Psoas muscle (tissue), 8 donors: ENCODE measurements around the gene INTS1. TPM values are rescaled to one million over a fixed set of nuclear protein-coding genes. Genes with fewer than 3 reads are reported as not detected.

Experiments used
- ATAC-seq, 4 donors: fragments of 200-7000 bp; cut with Tn5 transposase; one replicate each; pipeline ENCODE4 v1.9.1; 2020; ENCODE audit warnings: moderate library complexity in 3 of 4, mild to moderate bottlenecking in 2 of 4
- DNase-seq, 2 donors: peaks; one replicate each; pipeline ENCODE4 v3.0.0-alpha.2; 2020
- H3K27ac ChIP-seq: fragments of 200-600 bp; one replicate; pipeline ENCODE4 v1.8.0; 2022
- H3K27me3 ChIP-seq, 3 donors: fragments of 200-600 bp in 1 of 3; one replicate each; pipeline versions ENCODE4 v1.6.1 to v1.8.0; 2013 to 2022; ENCODE audit warnings: low read length in 2 of 3, mild to moderate bottlenecking in 2 of 3, moderate library complexity in 1 of 3; ENCODE audit not compliant: insufficient read depth in 3 of 3
- H3K36me3 ChIP-seq, 2 donors: fragments of 200-600 bp in 1 of 2; one replicate each; pipeline versions ENCODE4 v1.6.1 to v1.8.0; 2013 to 2022; ENCODE audit warnings: low read depth in 1 of 2, mild to moderate bottlenecking in 1 of 2, moderate library complexity in 1 of 2; ENCODE audit not compliant: insufficient read depth in 1 of 2
- H3K4me1 ChIP-seq: fragments of 200-600 bp; one replicate; pipeline ENCODE4 v1.8.0; 2022
- H3K4me3 ChIP-seq: fragments of 200-600 bp; one replicate; pipeline ENCODE4 v1.8.0; 2022; ENCODE audit warnings: mild to moderate bottlenecking
- H3K9me3 ChIP-seq: fragments of 200-600 bp; one replicate; pipeline ENCODE4 v1.8.0; 2022
- WGBS, 3 donors: extraction: QIAGEN DNeasy Blood & Tissue Kit; methylation state at CpG; one replicate each; pipeline versions ENCODE4 v1.1.6 to v1.1.7; 2013; 5-methylcytosine and 5-hydroxymethylcytosine counted together
- intact Hi-C, 2 donors: fragments of 100-400 bp; cut with DNase I; formaldehyde crosslinking; loops; one replicate each; pipeline versions ENCODE4 v1.11.0 to v1.14.2; 2022
- polyA plus RNA-seq, 3 donors: library from polyadenylated mRNA; stranded (reverse); fragments of 200-250 nt; gene quantifications; one replicate each; pipeline ENCODE4 v1.2.3, GENCODE V29; 2013
- total RNA-seq, 4 donors: library from RNA; stranded (reverse); fragmentation: NEBNext Ultra II Directional in 2 of 4; extraction: Animal tissue kit (Norgen Biotek cat#: 25700) in 2 of 4; gene quantifications; one replicate each; pipeline versions ENCODE4 v1.2.1 to v1.2.4, GENCODE V29; 2021 to 2023
- TF ChIP-seq, protein P1 (sequence below): fragments of 200-600 bp; IDR thresholded peaks from one replicate; pipeline ENCODE4 v1.8.0; 2022; ENCODE audit warnings: antibody characterized with exemption
- donor health status: healthy with polysubstance abuse.
- donor health status: DM: no; HTN: no; CAD: no; lungs with moderate emphysema.
- donor health status: Bipolar disorder and iron deficiency.
- donor health status: healthy.
- donor health status: DM: yes; HTN: yes; CAD: no.
- donor health status: DM: no; HTN: no; CAD: no.
- donor health status: DM: no; HTN: no; CAD: no.
- donor health status: DM: yes; HTN: yes; CAD: no.

Gene INTS1
- total and polyA plus RNA-seq, 7 donors: 38.8 to 77.6 (median 64.0) TPM

DNA sequence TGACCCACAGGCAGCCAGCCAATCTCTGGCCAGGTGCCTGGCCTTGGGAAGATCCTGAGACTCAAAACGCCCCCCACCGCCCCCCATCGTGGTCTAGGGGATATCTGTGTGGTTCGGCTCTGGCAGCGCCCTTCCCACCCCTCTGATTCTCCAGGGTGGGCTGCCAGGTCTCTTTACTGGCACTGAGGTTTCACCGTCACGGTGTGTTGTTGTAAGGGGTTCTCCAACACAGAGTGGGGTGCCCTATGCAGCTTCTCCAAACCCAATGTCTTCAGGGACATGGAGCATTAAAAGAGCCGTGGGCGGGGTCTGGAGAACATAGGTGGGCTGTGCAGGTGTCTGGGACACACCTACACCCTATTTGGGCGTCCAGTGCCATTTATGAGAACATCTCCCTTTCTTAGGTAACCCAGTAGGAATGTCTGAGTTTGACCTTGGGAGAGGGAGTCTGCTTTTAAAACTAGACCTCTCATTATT, 27.8 kb upstream of the INTS1 start:
- 29 to 38% (median 29%) methylated on average over 10 of the region's 10 CpGs for WGBS, 3 donors
- intact Hi-C loops: loop anchor here in 1 of 2 donors (5.0 kb wide), 1 partner anchor 35 kb away; no protein-coding TSS in a partner anchor
- Histone ChIP-seq H3K4me1 (peaks cover 39% of the 10 kb centered on the region), H3K9me3 (no peaks in the 10 kb centered on the region), H3K4me3 (peak overlapping the region; percentile 78), H3K27me3 (no peaks in the 10 kb centered on the region), H3K27ac (peak overlapping the region; percentile 99), H3K36me3 (peaks cover 0 to 7% of the 10 kb centered on the region in 2 donors)
- no peak for DNase-seq
- TF ChIP-seq, protein P1, sequence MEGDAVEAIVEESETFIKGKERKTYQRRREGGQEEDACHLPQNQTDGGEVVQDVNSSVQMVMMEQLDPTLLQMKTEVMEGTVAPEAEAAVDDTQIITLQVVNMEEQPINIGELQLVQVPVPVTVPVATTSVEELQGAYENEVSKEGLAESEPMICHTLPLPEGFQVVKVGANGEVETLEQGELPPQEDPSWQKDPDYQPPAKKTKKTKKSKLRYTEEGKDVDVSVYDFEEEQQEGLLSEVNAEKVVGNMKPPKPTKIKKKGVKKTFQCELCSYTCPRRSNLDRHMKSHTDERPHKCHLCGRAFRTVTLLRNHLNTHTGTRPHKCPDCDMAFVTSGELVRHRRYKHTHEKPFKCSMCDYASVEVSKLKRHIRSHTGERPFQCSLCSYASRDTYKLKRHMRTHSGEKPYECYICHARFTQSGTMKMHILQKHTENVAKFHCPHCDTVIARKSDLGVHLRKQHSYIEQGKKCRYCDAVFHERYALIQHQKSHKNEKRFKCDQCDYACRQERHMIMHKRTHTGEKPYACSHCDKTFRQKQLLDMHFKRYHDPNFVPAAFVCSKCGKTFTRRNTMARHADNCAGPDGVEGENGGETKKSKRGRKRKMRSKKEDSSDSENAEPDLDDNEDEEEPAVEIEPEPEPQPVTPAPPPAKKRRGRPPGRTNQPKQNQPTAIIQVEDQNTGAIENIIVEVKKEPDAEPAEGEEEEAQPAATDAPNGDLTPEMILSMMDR: no peak
- ATAC-seq: no peak

DNA sequence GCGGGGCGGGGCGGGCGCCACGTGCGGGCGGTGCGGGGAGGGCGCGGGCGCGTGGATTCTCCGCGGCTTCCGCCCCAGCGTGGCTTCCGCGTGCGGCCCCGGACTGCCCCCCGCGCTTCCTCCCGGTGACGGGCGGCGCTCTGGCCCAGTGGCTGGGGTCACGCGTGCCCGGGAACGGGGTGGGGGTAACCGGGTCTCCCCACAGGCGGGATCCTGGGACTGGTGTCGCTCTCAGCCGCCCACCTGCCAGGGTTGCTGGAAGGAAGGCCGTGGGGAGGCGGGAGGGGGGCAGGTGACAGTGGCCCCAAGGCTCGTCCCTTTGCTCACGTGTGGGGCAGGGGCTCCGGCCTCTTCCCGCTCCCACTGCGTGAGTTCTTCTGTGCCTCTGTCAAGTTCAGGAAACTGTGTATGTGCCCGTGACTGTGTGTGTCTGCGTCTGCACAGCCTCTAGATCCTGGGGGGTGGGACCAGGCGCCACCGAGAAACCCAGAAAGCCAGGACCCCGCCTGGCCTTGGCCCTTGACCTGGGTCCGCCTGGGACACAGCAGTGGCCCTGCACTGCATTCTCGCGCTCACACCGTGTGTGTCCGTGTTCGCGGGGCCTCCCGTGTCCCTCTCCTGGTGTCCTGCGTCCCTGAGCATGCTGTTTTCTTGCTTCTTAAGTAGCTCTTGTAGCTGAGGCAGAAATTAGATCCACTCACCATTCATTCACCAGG, 27.2 kb upstream of the INTS1 start:
- peak overlapping the region; percentile 78 for H3K4me3 ChIP-seq
- H3K9me3 ChIP-seq: no peaks in the 10 kb centered on the region
- ATAC-seq: peak in 2 of 4 donors; percentile 13 to 33
- peak; percentile 48 to 72 for DNase-seq
- H3K27me3 ChIP-seq: no peaks in the 10 kb centered on the region
- peaks cover 33% of the 10 kb centered on the region for H3K4me1 ChIP-seq
- peaks cover 0 to 7% of the 10 kb centered on the region in 2 donors for H3K36me3 ChIP-seq
- intact Hi-C loops: loop anchor here in 1 of 2 donors (5.0 kb wide), 1 partner anchor 36 kb away; no protein-coding TSS in a partner anchor
- TF ChIP-seq, protein P1: no peak
- WGBS, 3 donors: 4 to 9% (median 5%) methylated on average over 27 to 55 of the region's 55 CpGs
- peak overlapping the region; percentile 99 for H3K27ac ChIP-seq

DNA sequence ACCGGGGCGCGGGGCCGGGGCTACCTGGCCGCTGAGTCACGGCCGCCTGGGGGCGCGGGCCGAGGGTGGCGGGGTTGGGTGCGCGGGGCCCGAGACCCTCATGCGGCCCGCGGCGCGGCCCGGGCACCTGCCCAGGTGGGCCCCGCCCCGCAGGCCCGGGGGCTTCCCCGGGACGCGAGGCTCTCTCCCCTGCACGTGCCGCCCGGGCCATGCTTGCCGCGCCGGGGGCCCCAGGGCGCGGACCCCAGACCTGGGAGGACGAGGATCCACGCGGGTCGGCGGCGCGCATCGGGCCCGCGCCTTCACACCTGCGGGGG, 26.7 kb upstream of the INTS1 start:
- no peaks in the 10 kb centered on the region for H3K27me3 ChIP-seq
- peaks cover 28% of the 10 kb centered on the region for H3K4me1 ChIP-seq
- WGBS, 3 donors: 1 to 4% methylated on average over 5 to 45 of the region's 45 CpGs; no CpG with 5 or more reads in 1 of the 3 donors
- peak overlapping the region; percentile 99 for H3K27ac ChIP-seq
- H3K9me3 ChIP-seq: no peaks in the 10 kb centered on the region
- peak overlapping the region; percentile 78 for H3K4me3 ChIP-seq
- TF ChIP-seq, protein P1: no peak
- ATAC-seq: no peak
- intact Hi-C loops: loop anchor here in 1 of 2 donors (5.0 kb wide), 1 partner anchor 36 kb away; no protein-coding TSS in a partner anchor
- H3K36me3 ChIP-seq: peaks cover 0 to 7% of the 10 kb centered on the region in 2 donors
- DNase-seq: no peak

DNA sequence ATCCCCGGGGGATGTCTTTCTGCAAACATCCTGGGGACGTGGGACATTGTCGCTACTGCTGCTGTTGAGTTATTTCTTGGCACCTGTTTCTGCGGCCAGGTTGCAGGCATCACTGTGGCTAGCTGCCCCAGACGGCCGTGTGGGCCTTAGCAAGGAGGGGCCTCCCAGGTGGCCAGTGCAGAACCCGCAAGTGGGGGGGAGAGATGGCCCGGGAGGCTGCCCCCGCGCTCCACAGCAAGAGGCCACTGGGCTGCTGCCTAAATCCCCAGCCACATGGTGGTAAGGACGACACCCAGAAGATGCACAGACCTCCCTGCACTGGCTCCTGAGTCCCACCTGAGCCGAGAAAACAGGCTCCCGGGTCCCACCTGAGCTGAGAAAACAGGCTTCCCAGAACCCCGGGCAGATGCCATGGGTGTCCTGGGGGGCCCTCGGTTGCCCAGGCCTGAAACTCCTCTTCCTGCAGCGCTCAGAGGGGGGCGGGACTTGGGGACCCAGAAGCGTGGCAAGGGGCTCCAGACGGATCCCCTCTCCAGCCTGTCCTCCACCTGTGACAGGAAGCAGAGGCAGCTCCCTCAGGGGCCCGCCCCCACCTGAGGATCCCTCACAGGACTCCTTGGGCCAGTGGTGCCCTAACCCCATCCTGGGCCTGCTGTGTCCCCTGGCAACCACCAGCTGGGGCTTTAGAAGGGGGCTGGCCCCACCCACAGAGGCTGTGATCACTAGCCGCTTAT, 25.4 kb upstream of the INTS1 start:
- WGBS, 3 donors: 67 to 74% (median 71%) methylated on average over 21 of the region's 21 CpGs
- intact Hi-C loops: loop anchor here in 1 of 2 donors (5.0 kb wide), 1 partner anchor 38 kb away; no protein-coding TSS in a partner anchor
- Histone ChIP-seq H3K27ac (no peak overlapping the region), H3K27me3 (no peaks in the 10 kb centered on the region), H3K9me3 (no peaks in the 10 kb centered on the region), H3K4me1 (peaks cover 16% of the 10 kb centered on the region), H3K36me3 (no peaks in the 10 kb centered on the region), H3K4me3 (peak overlapping the region; percentile 78)
- ATAC-seq: no peak
- TF ChIP-seq, protein P1: no peak
- DNase-seq: peak; percentile 28 to 64
